Keratinocyte (primary cell): ENCODE results near the gene HRK. TPM values are rescaled to one million over a fixed set of nuclear protein-coding genes. Genes with fewer than 3 reads are reported as not detected.

Experiments used
- DNase-seq: peaks from one replicate; pipeline ENCODE4 v3.0.0-alpha.2; 2011; ENCODE audit warnings: low read depth, missing footprints, low spot score
- FAIRE-seq: peaks from 2 replicates; lab custom pipeline; 2011; peaks lifted over from hg19 to GRCh38; lab: Jason Lieb, UNC
- H2AFZ ChIP-seq: 2 replicates; pipeline ENCODE4 v1.6.0; 2012; ENCODE audit warnings: low read length, control low read depth, inconsistent platforms; ENCODE audit not compliant: control insufficient read depth
- H3K27ac ChIP-seq: 2 replicates; pipeline ENCODE4 v1.5.1; 2011; ENCODE audit warnings: low read length; ENCODE audit not compliant: control insufficient read depth, insufficient read depth
- H3K27me3 ChIP-seq: 3 replicates; pipeline ENCODE4 v1.6.0; 2011; ENCODE audit warnings: low read length; ENCODE audit not compliant: control insufficient read depth, insufficient read depth; ENCODE audit errors: extremely low read depth
- H3K36me3 ChIP-seq, 2 experiments: 2 replicates in 1 of 2; 3 replicates in 1 of 2; pipeline ENCODE4 v1.5.1; 2011; ENCODE audit warnings: low read length in 2 of 2, mild to moderate bottlenecking in 1 of 2; ENCODE audit not compliant: control insufficient read depth in 2 of 2, insufficient read depth in 2 of 2; ENCODE audit errors: extremely low read depth in 1 of 2
- H3K4me1 ChIP-seq: 3 replicates; pipeline ENCODE4 v1.5.1; 2011; ENCODE audit warnings: low read length; ENCODE audit not compliant: control insufficient read depth, insufficient read depth; ENCODE audit errors: extremely low read depth
- H3K4me2 ChIP-seq: 3 replicates; pipeline ENCODE4 v1.6.0; 2011; ENCODE audit warnings: low read depth, low read length; ENCODE audit not compliant: control insufficient read depth, insufficient read depth; ENCODE audit errors: extremely low read depth
- H3K4me3 ChIP-seq, 3 experiments: fragments of 200-600 bp in 1 of 3; sonication (generic) in 1 of 3; 2 replicates in 2 of 3; 3 replicates in 1 of 3; pipeline ENCODE4 v1.5.1; 2011 to 2016; ENCODE audit warnings: low read length in 3 of 3, mild to moderate bottlenecking in 3 of 3, control low read depth in 2 of 3, inconsistent platforms in 1 of 3, low read depth in 1 of 3, mixed read lengths in 1 of 3, mixed run types in 1 of 3, moderate library complexity in 1 of 3; ENCODE audit not compliant: control insufficient read depth in 2 of 3, insufficient read depth in 2 of 3; ENCODE audit errors: extremely low read depth in 1 of 3
- H3K79me2 ChIP-seq: 2 replicates; pipeline ENCODE4 v1.6.0; 2012; ENCODE audit warnings: low read length; ENCODE audit not compliant: control insufficient read depth, insufficient read depth
- H3K9ac ChIP-seq: 3 replicates; pipeline ENCODE4 v1.6.0; 2011; ENCODE audit warnings: low read length; ENCODE audit not compliant: control insufficient read depth, insufficient read depth; ENCODE audit errors: extremely low read depth
- H3K9me1 ChIP-seq: 3 replicates; pipeline ENCODE4 v1.6.0; 2011; ENCODE audit warnings: low read length; ENCODE audit not compliant: control insufficient read depth, insufficient read depth; ENCODE audit errors: extremely low read depth
- H3K9me3 ChIP-seq: 2 replicates; pipeline ENCODE4 v1.5.1; 2012; ENCODE audit warnings: low read depth, low read length; ENCODE audit not compliant: control insufficient read depth
- H4K20me1 ChIP-seq: 3 replicates; pipeline ENCODE4 v1.6.0; 2011; ENCODE audit warnings: low read length; ENCODE audit not compliant: control insufficient read depth, insufficient read depth; ENCODE audit errors: extremely low read depth
- CTCF ChIP-seq, 3 experiments: IDR thresholded peaks in 1 of 3; conservative IDR thresholded peaks in 1 of 3; optimal IDR thresholded peaks in 1 of 3; 2 replicates in 2 of 3; 3 replicates in 1 of 3; pipeline versions ENCODE3 to v1.5.1; 2011; ENCODE audit warnings: low read length in 3 of 3, mild to moderate bottlenecking in 3 of 3, moderate library complexity in 2 of 3, control low read depth in 1 of 3, inconsistent platforms in 1 of 3; ENCODE audit not compliant: insufficient read depth in 2 of 3; ENCODE audit errors: extremely low read depth in 1 of 3
- EZH2 ChIP-seq: IDR thresholded peaks from one replicate; pipeline ENCODE4 v1.6.1; 2012; ENCODE audit warnings: inconsistent platforms, mild to moderate bottlenecking, low read length, moderate library complexity
- dilution Hi-C: fragments of 300-500 bp; cut with MboI; formaldehyde crosslinking; loops from one replicate; pipeline ENCODE4 v1.7.0; 2020; ENCODE audit warnings: low sequenced_read_pairs; ENCODE audit not compliant: extremely low pct_ligation_motif_present
- polyA plus RNA-seq, 5 experiments: library from polyadenylated mRNA; depleted of rRNA in 3 of 5; stranded (reverse) in 3 of 5; stranded (forward) in 1 of 5; unstranded in 1 of 5; fragments of >200 nt; gene quantifications; 1 replicate in 1 of 5; 2 replicates in 3 of 5; 3 replicates in 1 of 5; pipeline versions ENCODE4 v1.2.1 to v1.2.3, GENCODE V29; 2011 to 2012; ENCODE audit warnings: missing spikeins in 2 of 5, low read depth in 1 of 5, low replicate concordance in 1 of 5

Gene HRK
- polyA plus RNA-seq, 1 donor (not counting 4 experiments of a cell fraction or from before 2014, with no cell fraction given): 0.01 TPM

DNA sequence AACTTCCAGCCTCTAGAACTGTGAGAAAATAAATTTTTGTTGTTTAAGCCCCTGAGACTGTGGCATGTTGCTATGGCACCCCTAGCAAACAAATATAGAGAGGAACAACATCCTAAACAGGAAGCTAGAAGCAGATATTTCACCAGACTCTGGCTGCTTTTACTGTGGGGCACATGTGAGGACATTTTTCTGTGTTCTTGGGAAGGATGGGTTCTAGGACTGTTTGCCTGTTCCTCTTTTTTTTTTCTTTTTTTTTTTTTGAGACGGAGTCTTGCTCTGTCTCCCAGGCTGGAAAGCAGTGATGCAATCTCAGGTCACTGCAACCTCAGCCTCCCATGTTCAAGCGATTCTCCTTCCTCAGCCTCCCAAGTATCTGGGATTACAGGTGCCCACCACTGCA lies 4.2 kb upstream of the HRK start:
- dilution Hi-C loops: no loop called here

GRCh38 chr12:116884871-116885270 lies 3.6 kb upstream of the HRK start:
- H3K27me3 ChIP-seq: peaks cover 35% of the 10 kb centered on the region
- H3K9ac ChIP-seq: no peak overlapping the region
- H3K4me2 ChIP-seq: no peak overlapping the region
- no peaks in the 10 kb centered on the region for H3K9me1 ChIP-seq
- no peak overlapping the region for H3K27ac ChIP-seq
- H3K36me3 ChIP-seq: no peaks in the 10 kb centered on the region
- H3K4me1 ChIP-seq: peaks cover 6% of the 10 kb centered on the region
- H3K79me2 ChIP-seq: no peaks in the 10 kb centered on the region
- H3K4me3 ChIP-seq: no peak overlapping the region
- H3K9me3 ChIP-seq: no peaks in the 10 kb centered on the region
- dilution Hi-C loops: no loop called here
- H2AFZ ChIP-seq: no peak overlapping the region
- FAIRE-seq (no peak), DNase-seq (no peak)
- TF ChIP-seq EZH2 (no peak), CTCF (optimal IDR thresholded peaks at IDR 0.05 in 1 of 3, IDR thresholded peaks at IDR 0.05 in 1 of 3, conservative IDR thresholded peaks at IDR 0.05 in 1 of 3; ENCODE audit: extremely low read depth in 1 of 3, insufficient read depth in 2 of 3, low read length in 3 of 3) (no peak)
- no peaks in the 10 kb centered on the region for H4K20me1 ChIP-seq

More for the DNA sequence above, 4.2 kb upstream of the HRK start:
- H3K9ac ChIP-seq: no peak overlapping the region
- DNase-seq (no peak), FAIRE-seq (no peak)
- H3K9me3 ChIP-seq: no peaks in the 10 kb centered on the region
- no peak overlapping the region for H3K4me2 ChIP-seq
- peaks cover 2% of the 10 kb centered on the region for H3K4me1 ChIP-seq
- no peak overlapping the region for H3K27ac ChIP-seq
- no peak overlapping the region for H3K4me3 ChIP-seq
- no peak overlapping the region for H2AFZ ChIP-seq
- no peaks in the 10 kb centered on the region for H3K9me1 ChIP-seq
- TF ChIP-seq CTCF (optimal IDR thresholded peaks at IDR 0.05 in 1 of 3, IDR thresholded peaks at IDR 0.05 in 1 of 3, conservative IDR thresholded peaks at IDR 0.05 in 1 of 3; ENCODE audit: extremely low read depth in 1 of 3, insufficient read depth in 2 of 3, low read length in 3 of 3) (no peak), EZH2 (no peak)
- H3K36me3 ChIP-seq: no peaks in the 10 kb centered on the region
- peaks cover 28% of the 10 kb centered on the region for H3K27me3 ChIP-seq
- H4K20me1 ChIP-seq: no peaks in the 10 kb centered on the region
- H3K79me2 ChIP-seq: no peaks in the 10 kb centered on the region
